Measurements from ENCODE around the gene MPRIP.

MPRIP gene

GRCh38 chr17:17077101-17077500, 34.8 kb downstream of the MPRIP start:
- Histone ChIP-seq H3K27me3 (ENCODE audit: control insufficient read depth, insufficient read depth, low read length) (no peaks in the 10 kb centered on the region), H3K9me3 (ENCODE audit: control insufficient read depth, low read length) (no peaks in the 10 kb centered on the region), H3K79me2 (peaks cover 82% of the 10 kb centered on the region), H2AFZ (no peak overlapping the region), H3K27ac (no peak overlapping the region), H3K36me3 (ENCODE audit: control insufficient read depth, insufficient read depth, low read length) (no peaks in the 10 kb centered on the region), H3K4me1 (no peaks in the 10 kb centered on the region), H3K4me2 (ENCODE audit: low read length) (no peak overlapping the region), H3K9ac (no peak overlapping the region), H3K4me3 (ENCODE audit: low read depth, low read length) (no peak overlapping the region)
- no peak for TF ChIP-seq CTCF (IDR thresholded peaks at IDR 0.05)

- no peaks in the 10 kb centered on the region for H3K36me3 ChIP-seq (ENCODE audit: control insufficient read depth, insufficient read depth, low read length)
Measured at GRCh38 chr17:17077861-17078732, 35.8 kb downstream of the MPRIP start.

GRCh38 chr17:17078832-17079231, 36.6 kb downstream of the MPRIP start:
- Histone ChIP-seq H3K27ac (no peak overlapping the region), H3K4me1 (no peaks in the 10 kb centered on the region), H3K27me3 (ENCODE audit: control insufficient read depth, insufficient read depth, low read length) (no peaks in the 10 kb centered on the region), H2AFZ (no peak overlapping the region), H3K4me3 (ENCODE audit: low read depth, low read length) (no peak overlapping the region), H3K4me2 (ENCODE audit: low read length) (no peak overlapping the region), H3K9ac (no peak overlapping the region), H3K79me2 (peaks cover 81% of the 10 kb centered on the region), H3K36me3 (ENCODE audit: control insufficient read depth, insufficient read depth, low read length) (no peaks in the 10 kb centered on the region), H3K9me3 (ENCODE audit: control insufficient read depth, low read length) (no peaks in the 10 kb centered on the region)
- TF ChIP-seq CTCF (IDR thresholded peaks at IDR 0.05) = no peak

More at GRCh38 chr17:17077861-17078732, 35.8 kb downstream of the MPRIP start:
- Histone ChIP-seq H3K9me3 (ENCODE audit: control insufficient read depth, low read length) (no peaks in the 10 kb centered on the region), H3K4me2 (ENCODE audit: low read length) (no peak overlapping the region), H3K27me3 (ENCODE audit: control insufficient read depth, insufficient read depth, low read length) (no peaks in the 10 kb centered on the region), H3K4me3 (ENCODE audit: low read depth, low read length) (no peak overlapping the region), H3K79me2 (peaks cover 81% of the 10 kb centered on the region), H3K27ac (no peak overlapping the region), H3K9ac (no peak overlapping the region), H2AFZ (no peak overlapping the region), H3K4me1 (no peaks in the 10 kb centered on the region)
- no peak for TF ChIP-seq CTCF (IDR thresholded peaks at IDR 0.05)

- Histone ChIP-seq H3K4me3 (ENCODE audit: low read depth, low read length) (no peak overlapping the region), H3K27ac (no peak overlapping the region), H3K9ac (no peak overlapping the region), H3K9me3 (ENCODE audit: control insufficient read depth, low read length) (no peaks in the 10 kb centered on the region), H3K79me2 (peaks cover 82% of the 10 kb centered on the region), H3K4me2 (ENCODE audit: low read length) (no peak overlapping the region), H2AFZ (no peak overlapping the region), H3K4me1 (no peaks in the 10 kb centered on the region), H3K36me3 (ENCODE audit: control insufficient read depth, insufficient read depth, low read length) (no peaks in the 10 kb centered on the region), H3K27me3 (ENCODE audit: control insufficient read depth, insufficient read depth, low read length) (no peaks in the 10 kb centered on the region)
- TF ChIP-seq CTCF (IDR thresholded peaks at IDR 0.05) = no peak
Measured at GRCh38 chr17:17079336-17079735, 37.1 kb downstream of the MPRIP start.

- no peak overlapping the region for H3K27ac ChIP-seq
- no peak overlapping the region for H3K4me3 ChIP-seq (ENCODE audit: low read depth, low read length)
- no peaks in the 10 kb centered on the region for H3K27me3 ChIP-seq (ENCODE audit: control insufficient read depth, insufficient read depth, low read length)
- H3K9ac ChIP-seq = no peak overlapping the region
- TF ChIP-seq CTCF (IDR thresholded peaks at IDR 0.05) = no peak
- no peaks in the 10 kb centered on the region for H3K36me3 ChIP-seq (ENCODE audit: control insufficient read depth, insufficient read depth, low read length)
- H3K9me3 ChIP-seq (ENCODE audit: control insufficient read depth, low read length) = no peaks in the 10 kb centered on the region
- H3K4me1 ChIP-seq = no peaks in the 10 kb centered on the region
- H3K4me2 ChIP-seq (ENCODE audit: low read length) = no peak overlapping the region
- peaks cover 86% of the 10 kb centered on the region for H3K79me2 ChIP-seq
- no peak overlapping the region for H2AFZ ChIP-seq
Measured at GRCh38 chr17:17079761-17080160, 37.5 kb downstream of the MPRIP start.
